ENCODE measurements around the gene PDLIM5.

GRCh38 chr4:94475794-94476193 lies 24.1 kb downstream of the PDLIM5 start:
- no peak for TF ChIP-seq POLR2A (IDR thresholded peaks at IDR 0.05)
- TF ChIP-seq CTCF (IDR thresholded peaks at IDR 0.05), result no peak
- TF ChIP-seq POLR2AphosphoS5 (IDR thresholded peaks at IDR 0.05), result no peak
- TF ChIP-seq EP300 (IDR thresholded peaks at IDR 0.05; ENCODE audit: low read depth), result no peak

All from transverse colon (tissue), 4 donors.